GM12801 (cell line): ENCODE measurements around the gene SH3BP4.

Source experiments
- CTCF ChIP-seq: IDR thresholded peaks from one replicate; pipeline ENCODE4 v1.5.1; 2011; ENCODE audit warnings: control low read depth; ENCODE audit not compliant: insufficient read length; ENCODE audit errors: extremely low read depth

The SH3BP4 gene

DNA sequence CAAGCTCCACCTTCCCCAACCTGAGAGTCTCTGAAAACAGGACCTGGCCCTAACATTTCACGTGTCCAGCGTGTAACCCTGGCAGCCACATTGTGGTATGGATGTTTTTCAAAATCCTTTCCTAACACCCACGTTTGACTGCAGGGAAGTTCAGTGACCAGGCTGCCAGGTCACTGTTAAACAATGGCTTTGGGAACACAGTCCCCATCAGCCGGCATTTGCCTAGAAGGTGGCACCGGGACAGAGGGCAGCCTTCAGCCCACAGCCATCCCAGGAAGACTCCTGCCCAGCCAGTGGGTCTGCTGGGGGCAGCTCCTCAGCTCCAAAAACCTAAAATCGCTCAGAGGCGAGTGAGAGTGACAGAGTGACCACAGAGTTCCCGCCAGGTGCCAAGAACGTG, 140.2 kb downstream of the SH3BP4 start:
- no peak for TF ChIP-seq CTCF

DNA sequence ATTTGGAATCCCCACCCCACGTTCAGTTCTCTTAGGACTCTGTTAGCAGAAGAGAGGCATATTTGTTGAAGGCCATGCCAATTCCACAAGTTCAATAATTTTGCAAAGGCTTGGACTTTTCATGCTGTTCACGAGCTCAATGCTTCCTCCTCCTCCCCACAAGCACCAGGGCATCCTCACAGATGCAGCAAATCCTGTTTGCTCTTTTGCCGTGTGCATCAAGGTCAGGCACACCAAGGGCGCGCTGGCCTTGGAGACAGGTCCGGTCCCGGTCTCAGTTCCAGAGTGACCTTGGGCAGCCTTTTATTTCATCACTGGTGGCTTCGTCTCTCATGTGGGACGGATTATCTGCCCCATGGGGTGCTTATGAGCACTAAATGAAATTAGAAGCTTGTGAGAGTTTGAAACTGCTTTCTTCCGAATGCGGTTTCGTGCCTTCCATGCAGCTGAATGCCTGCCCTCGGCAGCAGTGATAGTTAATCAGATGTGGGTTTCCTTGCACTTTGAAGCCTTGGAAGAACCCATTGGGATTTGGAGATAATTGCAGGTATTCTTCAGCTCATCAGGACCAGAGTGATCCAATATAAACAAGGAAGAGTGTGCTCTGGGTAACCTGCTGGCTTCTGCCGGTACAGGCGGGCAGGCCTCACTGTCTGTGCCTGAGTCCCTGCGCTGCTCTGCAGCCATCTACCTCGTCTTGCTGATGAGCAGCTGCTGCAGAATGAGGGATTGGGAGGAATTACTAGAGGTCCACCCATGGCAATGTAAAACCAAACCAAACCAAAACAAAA, 140.8 kb downstream of the SH3BP4 start:
- TF ChIP-seq CTCF: no peak

DNA sequence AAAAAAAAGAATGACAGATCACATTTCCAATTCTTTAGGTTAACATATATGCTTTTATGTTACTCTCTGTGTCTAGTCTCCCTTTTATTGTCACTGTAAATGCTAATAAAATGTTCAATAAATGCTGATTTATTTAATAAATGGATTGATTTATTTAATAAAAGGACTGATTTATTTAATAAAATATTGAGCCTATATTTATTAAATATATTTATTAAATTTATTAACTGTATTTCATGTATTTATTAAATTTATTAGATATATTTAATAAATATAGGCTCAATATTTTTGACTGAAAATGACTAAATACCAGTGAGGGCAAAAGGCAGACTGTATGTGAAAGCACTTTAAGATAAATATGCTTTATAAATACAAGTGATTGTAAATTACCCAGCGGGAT, 142.6 kb downstream of the SH3BP4 start:
- no peak for TF ChIP-seq CTCF

- TF ChIP-seq CTCF: no peak
Measured at GRCh38 chr2:235095569-235095968, 143.8 kb downstream of the SH3BP4 start.

- TF ChIP-seq CTCF: no peak
Measured at GRCh38 chr2:235096447-235096846, 144.6 kb downstream of the SH3BP4 start.

DNA sequence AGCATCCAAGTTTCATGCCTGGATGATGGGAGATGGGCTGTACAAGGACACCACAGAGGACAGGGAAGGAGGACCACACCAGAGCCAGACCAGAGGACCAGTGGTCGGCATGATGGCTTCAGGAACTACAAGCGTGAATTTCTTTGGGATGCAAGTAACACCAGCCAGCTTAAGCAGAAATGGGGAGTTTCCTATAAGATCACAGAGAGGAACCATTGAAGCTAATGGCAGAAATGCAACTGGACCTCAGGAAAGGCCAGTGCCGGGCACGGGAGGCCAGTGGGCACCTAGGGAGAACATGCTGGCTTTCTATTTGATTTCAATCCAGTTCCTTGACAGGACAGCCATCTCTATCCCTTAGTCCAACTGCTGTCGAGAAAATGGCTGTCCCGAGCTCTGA, 145.4 kb downstream of the SH3BP4 start:
- no peak for TF ChIP-seq CTCF

- TF ChIP-seq CTCF: no peak
Measured at GRCh38 chr2:235098269-235098668, 146.5 kb downstream of the SH3BP4 start.
